ENCODE results near the gene NRCAM. TPM values are rescaled to one million over a fixed set of nuclear protein-coding genes. Genes with fewer than 3 reads are reported as not detected.

NRCAM gene
- total RNA-seq, 1 experiment from 2014 or later: 45.7 TPM

DNA sequence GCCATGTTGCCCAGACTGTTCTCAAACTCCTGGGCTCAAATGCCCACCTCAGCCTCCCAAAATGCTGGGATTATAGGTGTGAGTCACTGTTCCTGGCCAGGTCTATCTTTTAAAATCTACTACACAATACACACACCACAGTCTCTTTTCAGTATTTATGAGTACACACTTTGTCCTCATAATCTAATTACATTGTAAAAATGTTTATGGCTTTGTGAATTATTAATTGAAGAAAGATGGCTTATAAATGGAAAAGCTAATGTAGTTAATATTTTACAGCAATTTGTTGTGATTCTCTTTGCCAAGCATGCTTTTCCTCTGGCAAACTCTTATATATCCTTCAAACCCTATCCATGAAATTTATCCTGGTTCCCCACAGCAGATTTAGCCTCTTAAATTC is 348.1 kb downstream of the NRCAM start:
- CTCF ChIA-PET: no interaction called here
- POLR2A ChIA-PET (ENCODE audit: low non-redundant PET): no interaction called here
- intact Hi-C loops (cut with micrococcal nuclease; ENCODE audit: unreplicated experiment): no loop called here

DNA sequence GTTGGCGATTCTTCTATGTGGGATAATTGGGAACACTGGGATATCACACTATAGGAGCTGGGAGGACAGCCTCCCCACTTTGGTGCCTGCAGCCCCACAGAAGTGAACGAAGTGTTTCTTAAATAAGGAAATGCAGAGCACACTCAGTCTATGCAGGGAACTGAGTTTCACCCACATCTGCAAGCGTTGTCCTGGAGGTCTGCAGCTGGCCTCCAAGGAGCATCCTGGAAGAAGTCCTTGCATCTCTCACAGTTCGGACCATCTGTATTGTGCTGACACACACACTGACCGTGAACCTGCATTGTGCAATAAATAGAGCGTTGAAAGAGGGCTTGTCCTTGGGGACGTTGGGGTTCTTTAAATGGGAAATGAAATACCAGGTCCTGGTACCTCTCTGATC is 351.9 kb downstream of the NRCAM start:
- Histone ChIP-seq H3K4me1 (ENCODE audit: insufficient read depth, low read length, poor library complexity, severe bottlenecking) (no peaks in the 10 kb centered on the region), H3K27me3 (replicated peaks; ENCODE audit: insufficient read depth, low read depth, low read length, poor library complexity) (no peaks in the 10 kb centered on the region), H3K4me3 (ENCODE audit: low read depth, low read length, poor library complexity, severe bottlenecking) (no peak overlapping the region), H3K27ac (ENCODE audit: low read depth, low read length, poor library complexity, severe bottlenecking) (no peak overlapping the region), H3K36me3 (ENCODE audit: insufficient read depth, low read length, poor library complexity, severe bottlenecking) (no peaks in the 10 kb centered on the region), H3K9me3 (ENCODE audit: low read depth, low read length, poor library complexity, severe bottlenecking) (no peaks in the 10 kb centered on the region)
- CTCF ChIA-PET: no interaction called here
- BruUV-seq (replicated peaks): no TSS peak
- no peak for TF ChIP-seq EZH2 (IDR thresholded peaks at IDR 0.05; ENCODE audit: borderline replicate concordance, low read depth, low read length, poor library complexity, severe bottlenecking)
- TF ChIP-seq, protein P1, sequence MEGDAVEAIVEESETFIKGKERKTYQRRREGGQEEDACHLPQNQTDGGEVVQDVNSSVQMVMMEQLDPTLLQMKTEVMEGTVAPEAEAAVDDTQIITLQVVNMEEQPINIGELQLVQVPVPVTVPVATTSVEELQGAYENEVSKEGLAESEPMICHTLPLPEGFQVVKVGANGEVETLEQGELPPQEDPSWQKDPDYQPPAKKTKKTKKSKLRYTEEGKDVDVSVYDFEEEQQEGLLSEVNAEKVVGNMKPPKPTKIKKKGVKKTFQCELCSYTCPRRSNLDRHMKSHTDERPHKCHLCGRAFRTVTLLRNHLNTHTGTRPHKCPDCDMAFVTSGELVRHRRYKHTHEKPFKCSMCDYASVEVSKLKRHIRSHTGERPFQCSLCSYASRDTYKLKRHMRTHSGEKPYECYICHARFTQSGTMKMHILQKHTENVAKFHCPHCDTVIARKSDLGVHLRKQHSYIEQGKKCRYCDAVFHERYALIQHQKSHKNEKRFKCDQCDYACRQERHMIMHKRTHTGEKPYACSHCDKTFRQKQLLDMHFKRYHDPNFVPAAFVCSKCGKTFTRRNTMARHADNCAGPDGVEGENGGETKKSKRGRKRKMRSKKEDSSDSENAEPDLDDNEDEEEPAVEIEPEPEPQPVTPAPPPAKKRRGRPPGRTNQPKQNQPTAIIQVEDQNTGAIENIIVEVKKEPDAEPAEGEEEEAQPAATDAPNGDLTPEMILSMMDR (conservative IDR thresholded peaks at IDR 0.05; ENCODE audit: low read depth, low read length): no peak
- POLR2A ChIA-PET (ENCODE audit: low non-redundant PET): no interaction called here
- intact Hi-C loops (cut with micrococcal nuclease; ENCODE audit: unreplicated experiment): no loop called here
- DNase-seq (ENCODE audit: low spot score): no peak

More for the DNA sequence above, 348.1 kb downstream of the NRCAM start:
- BruUV-seq (replicated peaks): no TSS peak
- Histone ChIP-seq H3K4me1 (ENCODE audit: insufficient read depth, low read length, poor library complexity, severe bottlenecking) (no peaks in the 10 kb centered on the region), H3K27ac (ENCODE audit: low read depth, low read length, poor library complexity, severe bottlenecking) (no peak overlapping the region), H3K9me3 (ENCODE audit: low read depth, low read length, poor library complexity, severe bottlenecking) (no peaks in the 10 kb centered on the region), H3K27me3 (replicated peaks; ENCODE audit: insufficient read depth, low read depth, low read length, poor library complexity) (no peaks in the 10 kb centered on the region), H3K4me3 (ENCODE audit: low read depth, low read length, poor library complexity, severe bottlenecking) (no peak overlapping the region), H3K36me3 (ENCODE audit: insufficient read depth, low read length, poor library complexity, severe bottlenecking) (no peaks in the 10 kb centered on the region)
- no peak for DNase-seq (ENCODE audit: low spot score)
- TF ChIP-seq EZH2 (IDR thresholded peaks at IDR 0.05; ENCODE audit: borderline replicate concordance, low read depth, low read length, poor library complexity, severe bottlenecking): no peak
- TF ChIP-seq, protein P1 (conservative IDR thresholded peaks at IDR 0.05; ENCODE audit: low read depth, low read length): no peak

DNA sequence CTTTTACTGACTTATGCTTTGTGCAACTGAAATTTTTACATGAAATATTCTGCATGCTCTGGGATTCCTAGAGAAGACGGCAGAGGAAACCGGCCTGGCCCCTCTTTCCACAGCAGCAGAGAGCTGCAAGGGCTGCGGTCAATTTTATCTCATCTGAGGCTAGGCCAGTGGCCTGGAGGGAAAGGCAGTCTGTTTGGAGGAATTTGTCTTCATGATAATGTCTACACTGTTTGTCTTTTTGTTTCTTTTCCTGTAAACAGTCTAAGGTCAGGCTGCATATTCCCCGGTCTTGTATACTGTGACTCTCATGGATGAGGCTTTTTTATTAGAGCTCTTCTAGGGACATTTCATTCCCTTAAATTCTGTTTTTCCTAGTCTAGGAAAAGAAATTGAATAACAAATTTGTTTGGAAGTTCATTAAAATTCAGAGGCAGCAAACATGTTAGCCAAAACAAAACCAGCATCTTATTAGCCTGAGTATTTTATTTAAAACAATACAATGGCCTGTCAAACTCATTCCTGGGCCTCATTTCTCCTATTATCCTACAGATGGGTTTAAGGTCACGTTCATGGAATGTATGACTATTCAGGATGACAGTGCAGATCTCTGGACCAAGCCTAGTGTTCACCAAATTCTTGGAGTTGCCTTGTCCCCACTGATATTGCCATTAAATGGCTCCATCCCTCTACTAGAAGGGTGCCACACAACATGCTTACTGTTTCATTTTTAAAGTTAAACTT is 352.5 kb downstream of the NRCAM start:
- H3K27me3 ChIP-seq (replicated peaks; ENCODE audit: insufficient read depth, low read depth, low read length, poor library complexity): no peaks in the 10 kb centered on the region
- TF ChIP-seq EZH2 (IDR thresholded peaks at IDR 0.05; ENCODE audit: borderline replicate concordance, low read depth, low read length, poor library complexity, severe bottlenecking): no peak
- TF ChIP-seq, protein P1 (conservative IDR thresholded peaks at IDR 0.05; ENCODE audit: low read depth, low read length): no peak
- H3K36me3 ChIP-seq (ENCODE audit: insufficient read depth, low read length, poor library complexity, severe bottlenecking): no peaks in the 10 kb centered on the region
- intact Hi-C loops (cut with micrococcal nuclease; ENCODE audit: unreplicated experiment): no loop called here
- H3K27ac ChIP-seq (ENCODE audit: low read depth, low read length, poor library complexity, severe bottlenecking): no peak overlapping the region
- ChIA-PET CTCF (no interaction called here), POLR2A (ENCODE audit: low non-redundant PET) (no interaction called here)
- no peak overlapping the region for H3K4me3 ChIP-seq (ENCODE audit: low read depth, low read length, poor library complexity, severe bottlenecking)
- H3K4me1 ChIP-seq (ENCODE audit: insufficient read depth, low read length, poor library complexity, severe bottlenecking): no peaks in the 10 kb centered on the region
- H3K9me3 ChIP-seq (ENCODE audit: low read depth, low read length, poor library complexity, severe bottlenecking): no peaks in the 10 kb centered on the region
- no TSS peak for BruUV-seq (replicated peaks)
- DNase-seq (ENCODE audit: low spot score): no peak

Data from A673 (cell line).